Measurements from ENCODE around the gene LAMA5.

LAMA5 gene

GRCh38 chr20:62339647-62340062 is 27.5 kb downstream of the LAMA5 start:
- peak; percentile 93 for DNase-seq (ENCODE audit: low read depth)
- peak overlapping the region; percentile 46 for H3K4me3 ChIP-seq (ENCODE audit: low read depth, low read length)
- TF ChIP-seq CTCF (IDR thresholded peaks at IDR 0.05; ENCODE audit: low read depth, low read length, missing control alignments) = no peak

GRCh38 chr20:62338294-62338620 is 28.9 kb downstream of the LAMA5 start:
- DNase-seq (ENCODE audit: low read depth) = no peak
- no peak for TF ChIP-seq CTCF (IDR thresholded peaks at IDR 0.05; ENCODE audit: low read depth, low read length, missing control alignments)
- no peak overlapping the region for H3K4me3 ChIP-seq (ENCODE audit: low read depth, low read length)

- H3K4me3 ChIP-seq (ENCODE audit: low read depth, low read length) = no peak overlapping the region
- TF ChIP-seq CTCF (IDR thresholded peaks at IDR 0.05; ENCODE audit: low read depth, low read length, missing control alignments) = no peak
- no peak for DNase-seq (ENCODE audit: low read depth)
Measured at GRCh38 chr20:62337558-62338293, 29.4 kb downstream of the LAMA5 start.

- no peak for TF ChIP-seq CTCF (IDR thresholded peaks at IDR 0.05; ENCODE audit: low read depth, low read length, missing control alignments)
- DNase-seq (ENCODE audit: low read depth) = no peak
- no peak overlapping the region for H3K4me3 ChIP-seq (ENCODE audit: low read depth, low read length)
Measured at GRCh38 chr20:62336775-62337557, 30.1 kb downstream of the LAMA5 start.

GRCh38 chr20:62336329-62336728 is 30.8 kb downstream of the LAMA5 start:
- H3K4me3 ChIP-seq (ENCODE audit: low read depth, low read length) = no peak overlapping the region
- TF ChIP-seq CTCF (IDR thresholded peaks at IDR 0.05; ENCODE audit: low read depth, low read length, missing control alignments) = no peak
- DNase-seq (ENCODE audit: low read depth) = no peak

GRCh38 chr20:62335532-62335931 is 31.6 kb downstream of the LAMA5 start:
- H3K4me3 ChIP-seq (ENCODE audit: low read depth, low read length) = no peak overlapping the region
- TF ChIP-seq CTCF (IDR thresholded peaks at IDR 0.05; ENCODE audit: low read depth, low read length, missing control alignments) = no peak
- no peak for DNase-seq (ENCODE audit: low read depth)

All from GM12864 (cell line).